Activated CD8-positive, alpha-beta T cell treated with anti-CD3 and anti-CD28 coated beads, Interleukin-2, amount 10 ng/mL, durations not matched to agents 7 days and 5 days (primary cell): Measurements from ENCODE around the gene ARID2. TPM values are rescaled to one million over a fixed set of nuclear protein-coding genes. Genes with fewer than 3 reads are reported as not detected.
A peak's percentile ranks its signal among the peaks of the same experiment; 100 is the strongest.

ENCODE experiments used
- ATAC-seq: fragments of 150-1000 bp; cut with Tn5 transposase; one replicate; pipeline ENCODE4 v1.10.0; 2021; ENCODE audit warnings: moderate library complexity
- CTCF ChIA-PET: fragments of 350-600 bp; sonication (Branson Sonifier 250); formaldehyde crosslinking; loops from one replicate; lab custom pipeline; 2021; ENCODE audit warnings: antibody characterized with exemption; lab: Charles Lee
- POLR2A ChIA-PET: fragments of 350-600 bp; sonication (Branson Sonifier 250); formaldehyde crosslinking; loops from one replicate; lab custom pipeline; 2021; ENCODE audit warnings: antibody characterized with exemption; lab: Charles Lee
- DNase-seq: peaks from one replicate; pipeline ENCODE4 v3.0.0-alpha.2; 2020
- H3K27ac Mint-ChIP-seq: one replicate; pipeline ENCODE4 v1.8.0; 2021; ENCODE audit warnings: mild to moderate bottlenecking, mixed read lengths
- H3K27me3 Mint-ChIP-seq: one replicate; pipeline ENCODE4 v1.8.0; 2021; ENCODE audit warnings: low read depth, mixed read lengths
- H3K36me3 Mint-ChIP-seq: one replicate; pipeline ENCODE4 v1.8.0; 2021; ENCODE audit warnings: low read depth, mixed read lengths
- H3K4me1 Mint-ChIP-seq: one replicate; pipeline ENCODE4 v1.8.0; 2021; ENCODE audit warnings: low read depth, mixed read lengths
- H3K4me3 Mint-ChIP-seq: one replicate; pipeline ENCODE4 v1.8.0; 2021; ENCODE audit warnings: mild to moderate bottlenecking, mixed read lengths
- H3K9me3 Mint-ChIP-seq: one replicate; pipeline ENCODE4 v1.8.0; 2022; ENCODE audit warnings: mixed read lengths; ENCODE audit not compliant: insufficient read depth
- total RNA-seq, 2 experiments: library from RNA; stranded (reverse); gene quantifications; one replicate each; pipeline ENCODE4 v1.2.3, GENCODE V29; 2021

Gene ARID2
- total RNA-seq, 2 experiments from 2014 or later, result 49.0 to 52.3 TPM

DNA sequence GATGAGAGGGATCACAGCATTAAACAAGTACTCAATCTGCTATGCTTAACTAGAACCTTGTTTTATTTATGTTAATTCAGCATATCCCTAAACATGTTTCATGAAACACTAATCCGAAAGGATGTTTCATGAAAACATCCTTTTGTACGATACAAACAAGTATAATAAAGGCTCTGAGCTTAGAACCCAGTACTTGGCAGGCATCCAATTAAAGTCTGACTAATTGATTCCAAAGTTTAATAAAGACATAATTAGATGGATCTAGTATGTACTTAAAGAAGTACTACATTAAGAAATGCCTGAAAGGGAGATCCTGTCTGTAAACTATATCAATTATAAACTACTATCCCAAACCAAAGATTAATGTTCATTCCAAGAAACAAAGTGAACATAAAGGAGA is 209.1 kb downstream of the ARID2 start:
- no peaks in the 10 kb centered on the region for H3K27me3 Mint-ChIP-seq
- no peak for DNase-seq
- no peak for ATAC-seq
- H3K4me3 Mint-ChIP-seq, result no peak overlapping the region
- no peak overlapping the region for H3K27ac Mint-ChIP-seq
- no peaks in the 10 kb centered on the region for H3K4me1 Mint-ChIP-seq
- CTCF ChIA-PET, result no interaction called here
- H3K9me3 Mint-ChIP-seq, result no peaks in the 10 kb centered on the region
- POLR2A ChIA-PET, result no interaction called here
- H3K36me3 Mint-ChIP-seq, result peaks cover 49% of the 10 kb centered on the region

GRCh38 chr12:45939759-45940158 is 210.3 kb downstream of the ARID2 start:
- H3K27me3 Mint-ChIP-seq, result no peaks in the 10 kb centered on the region
- ChIA-PET POLR2A (no interaction called here), CTCF (no interaction called here)
- no peaks in the 10 kb centered on the region for H3K9me3 Mint-ChIP-seq
- peaks cover 61% of the 10 kb centered on the region for H3K36me3 Mint-ChIP-seq
- H3K4me3 Mint-ChIP-seq, result no peak overlapping the region
- DNase-seq, result no peak
- no peak overlapping the region for H3K27ac Mint-ChIP-seq
- H3K4me1 Mint-ChIP-seq, result no peaks in the 10 kb centered on the region
- no peak for ATAC-seq

DNA sequence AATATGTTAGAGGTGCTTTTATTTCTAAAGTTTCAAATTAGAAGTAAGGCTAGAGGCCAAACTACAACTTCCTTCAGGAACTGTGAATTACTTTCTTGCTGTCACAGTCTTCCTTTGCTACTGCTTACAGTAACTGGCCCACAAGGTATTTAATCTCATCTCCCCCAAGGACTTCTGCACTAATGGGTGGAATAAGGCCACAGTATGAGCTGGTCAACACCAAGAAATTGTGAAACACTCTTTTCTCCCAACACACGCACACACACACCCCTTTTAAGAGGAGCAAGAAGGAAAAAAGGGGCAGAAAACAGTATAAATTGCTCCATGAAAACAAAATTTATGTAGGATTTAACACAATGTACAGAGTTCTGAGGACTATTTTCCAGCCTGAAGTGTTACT is 215.3 kb downstream of the ARID2 start:
- ATAC-seq, result no peak
- Mint-ChIP-seq H3K9me3 (no peaks in the 10 kb centered on the region), H3K27me3 (no peaks in the 10 kb centered on the region), H3K36me3 (peaks cover 74% of the 10 kb centered on the region), H3K27ac (peak overlapping the region; percentile 18), H3K4me1 (no peaks in the 10 kb centered on the region), H3K4me3 (no peak overlapping the region)
- ChIA-PET CTCF (no interaction called here), POLR2A (no interaction called here)
- no peak for DNase-seq

GRCh38 chr12:45946435-45946834 is 216.9 kb downstream of the ARID2 start:
- Mint-ChIP-seq H3K27ac (no peak overlapping the region), H3K4me1 (no peaks in the 10 kb centered on the region), H3K4me3 (no peak overlapping the region), H3K9me3 (no peaks in the 10 kb centered on the region), H3K36me3 (peaks cover 63% of the 10 kb centered on the region), H3K27me3 (no peaks in the 10 kb centered on the region)
- ATAC-seq (no peak), DNase-seq (no peak)
- POLR2A ChIA-PET, result no interaction called here
- CTCF ChIA-PET, result interaction anchor here (1.2 kb wide), 1 partner anchor 402 kb away, joined by 3 read pairs; no protein-coding TSS in a partner anchor

GRCh38 chr12:45948546-45948945 is 219.0 kb downstream of the ARID2 start:
- no peak overlapping the region for H3K27ac Mint-ChIP-seq
- peaks cover 49% of the 10 kb centered on the region for H3K36me3 Mint-ChIP-seq
- H3K4me3 Mint-ChIP-seq, result no peak overlapping the region
- CTCF ChIA-PET, result interaction anchor here (1.3 kb wide), 1 partner anchor 405 kb away, joined by 5 read pairs; no protein-coding TSS in a partner anchor
- H3K9me3 Mint-ChIP-seq, result no peaks in the 10 kb centered on the region
- no peak for ATAC-seq
- DNase-seq, result no peak
- POLR2A ChIA-PET, result interaction anchor here (1.2 kb wide), 1 partner anchor 42 kb away, joined by 6 read pairs; the partner anchor contains the start of gene SCAF11
- H3K4me1 Mint-ChIP-seq, result no peaks in the 10 kb centered on the region
- no peaks in the 10 kb centered on the region for H3K27me3 Mint-ChIP-seq
